Vagina (tissue), 2 donors: Measurements from ENCODE around the gene OLFML2B.

Source experiments
- POLR2A ChIP-seq, 2 donors: fragments of 450-650 bp; IDR thresholded peaks; one replicate each; pipeline ENCODE4 v1.6.1; 2017; ENCODE audit warnings: antibody characterized with exemption in 2 of 2, mild to moderate bottlenecking in 2 of 2, moderate library complexity in 2 of 2
- POLR2AphosphoS5 ChIP-seq, 2 donors: sonication (generic); formaldehyde crosslinking; IDR thresholded peaks; one replicate each; pipeline ENCODE4 v1.9.0; 2017; ENCODE audit warnings: antibody characterized with exemption in 2 of 2, mild to moderate bottlenecking in 2 of 2, low read depth in 1 of 2; ENCODE audit not compliant: insufficient read depth in 1 of 2
- TF ChIP-seq, protein P1 (sequence below), 3 experiments: fragments of 450-650 bp in 2 of 3; fragments of 200-600 bp in 1 of 3; sonication (generic) in 1 of 3; IDR thresholded peaks; one replicate each; pipeline ENCODE4 v1.5.1; 2017 to 2019; ENCODE audit warnings: antibody characterized with exemption in 3 of 3, mild to moderate bottlenecking in 2 of 3, moderate library complexity in 2 of 3

DNA sequence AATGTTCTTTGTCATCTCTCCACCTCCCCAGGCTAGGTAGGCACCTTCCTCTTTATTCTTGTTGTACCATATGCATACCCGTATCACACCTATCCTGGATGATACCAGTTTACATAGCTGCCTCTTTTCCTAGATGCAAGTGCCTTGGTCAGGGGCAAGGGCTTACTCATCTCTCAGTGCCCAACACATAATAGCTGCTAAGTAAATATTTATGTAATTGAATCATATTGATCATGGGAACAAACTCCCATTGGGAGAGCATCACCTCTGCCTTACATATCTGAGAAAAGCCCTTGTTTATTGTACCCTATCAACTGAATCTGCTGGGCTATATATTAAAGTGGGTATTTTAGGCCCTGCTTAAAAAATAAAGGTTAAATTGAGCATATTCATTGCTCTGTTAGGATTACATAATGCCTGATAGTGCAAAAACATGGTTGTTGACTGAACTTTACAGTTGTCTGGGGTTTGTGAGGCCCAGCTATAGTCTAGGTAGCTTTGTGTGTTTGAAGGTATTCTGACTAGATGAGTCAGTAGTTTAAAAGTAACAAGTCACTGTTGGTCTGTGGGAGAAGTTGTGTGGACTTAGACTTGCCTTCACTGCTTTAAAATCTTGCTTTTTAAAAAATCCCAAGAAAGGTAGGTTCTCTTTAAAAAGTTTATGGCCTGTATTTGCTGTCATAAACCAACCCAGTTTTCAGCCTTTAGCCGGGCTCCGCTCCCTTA lies 82.6 kb downstream of the OLFML2B start:
- TF ChIP-seq, protein P1, sequence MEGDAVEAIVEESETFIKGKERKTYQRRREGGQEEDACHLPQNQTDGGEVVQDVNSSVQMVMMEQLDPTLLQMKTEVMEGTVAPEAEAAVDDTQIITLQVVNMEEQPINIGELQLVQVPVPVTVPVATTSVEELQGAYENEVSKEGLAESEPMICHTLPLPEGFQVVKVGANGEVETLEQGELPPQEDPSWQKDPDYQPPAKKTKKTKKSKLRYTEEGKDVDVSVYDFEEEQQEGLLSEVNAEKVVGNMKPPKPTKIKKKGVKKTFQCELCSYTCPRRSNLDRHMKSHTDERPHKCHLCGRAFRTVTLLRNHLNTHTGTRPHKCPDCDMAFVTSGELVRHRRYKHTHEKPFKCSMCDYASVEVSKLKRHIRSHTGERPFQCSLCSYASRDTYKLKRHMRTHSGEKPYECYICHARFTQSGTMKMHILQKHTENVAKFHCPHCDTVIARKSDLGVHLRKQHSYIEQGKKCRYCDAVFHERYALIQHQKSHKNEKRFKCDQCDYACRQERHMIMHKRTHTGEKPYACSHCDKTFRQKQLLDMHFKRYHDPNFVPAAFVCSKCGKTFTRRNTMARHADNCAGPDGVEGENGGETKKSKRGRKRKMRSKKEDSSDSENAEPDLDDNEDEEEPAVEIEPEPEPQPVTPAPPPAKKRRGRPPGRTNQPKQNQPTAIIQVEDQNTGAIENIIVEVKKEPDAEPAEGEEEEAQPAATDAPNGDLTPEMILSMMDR (IDR thresholded peaks at IDR 0.05) = no peak
- TF ChIP-seq POLR2A (IDR thresholded peaks at IDR 0.05) (no peak), POLR2AphosphoS5 (IDR thresholded peaks at IDR 0.05; ENCODE audit: insufficient read depth in 1 of 2, low read depth in 1 of 2) (no peak)
